ENCODE results near the gene ACTR3C.

Gene ACTR3C

DNA sequence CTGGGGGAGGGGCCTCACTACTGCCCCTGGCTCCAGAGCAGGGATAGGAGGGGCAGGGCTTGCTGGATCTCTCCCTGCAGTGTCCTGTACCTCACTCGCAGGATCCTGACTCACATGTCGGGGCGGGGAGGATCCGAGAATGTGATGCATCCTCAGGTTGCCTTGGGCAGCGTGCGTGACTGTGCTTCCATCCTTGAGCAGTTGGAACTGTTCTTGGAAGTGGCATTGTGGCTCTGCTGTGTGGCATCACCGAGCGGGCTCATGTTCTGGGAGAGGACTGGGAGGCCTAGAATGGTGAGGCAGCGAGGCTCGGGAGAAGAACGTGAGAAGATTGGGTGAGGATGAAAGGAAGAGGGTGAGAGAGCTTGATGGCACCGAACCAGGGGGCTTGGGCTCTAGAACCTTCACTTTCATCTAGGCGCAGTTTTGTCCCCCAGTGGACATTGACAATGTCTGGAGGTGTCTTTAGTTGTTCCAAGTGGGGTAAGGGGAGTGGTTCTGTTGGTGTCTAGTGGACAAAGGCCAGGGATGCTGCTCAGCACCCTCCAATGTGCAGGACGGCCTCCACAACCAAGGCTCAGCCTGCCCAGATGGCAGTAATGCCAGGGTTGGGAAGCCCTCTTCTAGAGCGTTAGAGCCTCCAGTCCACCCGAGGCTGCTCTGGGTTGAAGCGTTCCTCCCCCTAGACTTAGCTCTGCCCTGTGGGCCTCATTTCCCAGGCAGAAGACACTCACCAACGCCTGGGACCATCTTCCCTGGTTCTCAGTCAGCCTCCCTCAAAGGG lies 9.7 kb upstream of the ACTR3C start:
- no peak for FAIRE-seq
- no peak for DNase-seq (ENCODE audit: insufficient read length)
- TF ChIP-seq TAF1 (IDR thresholded peaks at IDR 0.05; ENCODE audit: borderline replicate concordance, low read depth, low read length) (no peak), POLR2A (IDR thresholded peaks at IDR 0.05; ENCODE audit: low read depth, low read length) (0 out of 2 replicates have a peak, but pooled peaks have one; percentile 29), POLR2AphosphoS5 (IDR thresholded peaks at IDR 0.05; ENCODE audit: low read depth, low read length) (0 out of 2 replicates have a peak, but pooled peaks have one; percentile 18)

DNA sequence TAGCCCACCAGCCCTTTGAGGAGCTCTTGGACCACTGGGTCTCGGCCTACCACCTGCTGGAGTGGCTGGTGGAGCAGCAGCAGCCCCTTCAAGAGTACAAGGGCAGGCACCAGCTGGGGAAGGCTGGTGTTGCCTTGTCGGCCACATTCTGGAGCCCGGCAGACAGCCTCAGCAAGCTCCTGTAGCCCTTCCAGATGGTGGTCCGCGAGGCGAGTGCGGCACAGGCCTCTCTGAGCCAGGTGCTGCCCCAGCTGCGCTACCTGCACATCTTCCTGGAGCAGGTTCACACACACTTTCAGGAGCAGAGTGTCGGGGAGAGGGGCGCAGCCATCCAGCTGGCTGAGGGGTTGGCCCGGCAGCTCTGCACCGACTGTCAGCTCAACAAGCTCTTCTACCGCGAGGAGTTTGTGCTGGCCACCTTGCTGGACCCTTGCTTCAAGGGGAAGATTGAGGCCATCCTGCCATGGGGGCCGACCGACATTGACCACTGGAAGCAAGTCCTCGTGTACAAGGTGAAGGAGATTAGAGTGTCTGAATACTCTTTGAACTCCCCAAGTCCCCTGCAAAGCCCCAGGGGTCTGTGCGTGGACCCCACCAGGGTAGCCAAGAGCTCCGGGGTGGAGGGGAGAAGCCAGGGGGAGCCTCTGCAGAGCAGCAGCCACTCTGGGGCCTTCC lies 7.0 kb upstream of the ACTR3C start:
- DNase-seq (ENCODE audit: insufficient read length) (no peak), FAIRE-seq (no peak)
- no peak for TF ChIP-seq POLR2A (IDR thresholded peaks at IDR 0.05; ENCODE audit: low read depth, low read length)
- no peak for TF ChIP-seq POLR2AphosphoS5 (IDR thresholded peaks at IDR 0.05; ENCODE audit: low read depth, low read length)
- TF ChIP-seq TAF1 (IDR thresholded peaks at IDR 0.05; ENCODE audit: borderline replicate concordance, low read depth, low read length): no peak

DNA sequence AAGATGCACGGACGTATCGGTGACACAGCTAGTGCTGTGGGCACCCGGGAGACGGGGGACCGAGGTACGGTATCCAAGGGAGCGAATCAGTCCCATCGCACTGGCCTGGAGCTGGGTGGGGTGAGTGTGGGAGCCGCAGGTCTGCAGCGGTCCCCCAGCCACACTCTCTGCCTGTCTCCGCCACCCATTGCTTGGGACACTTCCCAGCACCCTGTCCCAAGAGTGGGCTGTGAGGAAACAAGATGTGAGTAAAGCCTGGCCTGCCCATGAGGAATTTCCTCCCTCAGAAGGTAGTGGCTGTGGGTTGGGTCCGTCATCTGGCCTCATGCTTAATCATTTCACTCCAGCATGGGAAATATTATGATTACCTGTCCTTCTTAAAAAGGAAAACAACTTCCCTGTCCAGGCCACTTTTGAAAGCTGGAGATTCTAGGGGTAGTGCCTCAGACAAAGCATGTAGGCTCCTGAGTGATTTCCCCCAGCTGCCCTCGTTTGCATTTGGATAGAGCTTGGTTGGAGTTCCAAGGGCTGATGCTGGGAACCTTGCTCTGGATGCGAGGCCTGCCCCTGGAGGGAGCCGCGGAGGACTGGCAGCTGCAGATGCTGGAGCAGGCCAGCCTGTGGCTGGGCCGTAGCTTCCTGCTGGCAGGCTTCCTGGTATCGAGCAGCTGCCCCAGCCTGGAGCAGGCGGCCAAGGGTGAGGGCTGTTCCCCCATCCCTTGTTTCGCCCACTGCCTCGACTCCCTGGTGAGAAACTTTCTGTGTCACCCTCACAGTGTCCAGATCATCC lies 6.2 kb upstream of the ACTR3C start:
- no peak for DNase-seq (ENCODE audit: insufficient read length)
- TF ChIP-seq POLR2A (IDR thresholded peaks at IDR 0.05; ENCODE audit: low read depth, low read length) (no peak), TAF1 (IDR thresholded peaks at IDR 0.05; ENCODE audit: borderline replicate concordance, low read depth, low read length) (no peak)
- FAIRE-seq: no peak

DNA sequence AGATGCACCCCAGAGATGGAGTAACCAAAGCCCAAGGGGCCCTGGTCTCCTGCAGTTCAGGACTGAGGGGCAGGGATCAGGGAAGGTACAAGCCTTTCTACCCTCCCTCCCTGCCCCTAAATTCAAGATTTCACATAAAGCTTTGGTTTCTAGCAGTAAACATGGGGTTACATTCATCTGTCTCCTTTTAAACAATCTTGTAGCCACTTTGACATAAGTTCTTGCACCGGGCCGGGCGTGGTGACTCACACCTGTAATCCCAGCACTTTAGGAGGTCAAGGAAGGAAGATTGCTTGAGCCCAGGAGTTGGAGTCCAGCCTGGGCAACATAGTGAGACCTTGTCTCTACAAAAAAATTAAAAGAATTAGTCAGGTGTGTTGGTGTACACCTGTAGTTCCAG lies 4.0 kb upstream of the ACTR3C start:
- no peak for TF ChIP-seq POLR2A (IDR thresholded peaks at IDR 0.05; ENCODE audit: low read depth, low read length)
- TF ChIP-seq TAF1 (IDR thresholded peaks at IDR 0.05; ENCODE audit: borderline replicate concordance, low read depth, low read length): no peak
- DNase-seq (ENCODE audit: insufficient read length): no peak
- FAIRE-seq: no peak

DNA sequence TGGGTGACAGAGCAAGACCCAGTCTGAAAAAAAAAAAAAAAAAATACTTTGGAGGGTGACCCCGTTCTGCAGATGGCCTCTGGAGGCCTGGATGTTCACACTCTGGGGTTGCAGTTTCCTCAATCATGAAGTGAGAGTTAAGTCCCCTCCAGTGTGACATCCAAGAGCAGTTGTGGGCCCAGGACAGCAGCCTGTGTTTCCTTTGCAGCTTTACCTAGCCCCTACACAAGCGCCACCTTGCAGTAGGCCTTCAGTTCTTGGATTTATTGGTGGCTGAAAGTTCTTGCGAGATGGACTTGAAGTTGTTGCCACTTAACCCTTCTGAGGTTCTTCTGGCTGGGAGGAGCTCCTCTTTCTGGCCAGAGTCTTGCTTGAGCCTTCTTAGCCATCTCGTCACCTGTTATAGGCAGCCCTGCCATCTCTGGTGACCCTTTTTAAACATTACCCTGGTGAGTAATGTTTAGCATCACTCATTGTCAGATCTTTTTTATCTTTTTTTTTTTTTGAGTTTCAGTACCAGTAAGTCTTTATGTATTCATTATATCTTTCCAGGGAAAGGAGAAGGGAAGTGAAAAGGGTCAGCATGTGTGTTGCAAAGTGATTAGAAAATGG lies 3.4 kb upstream of the ACTR3C start:
- TF ChIP-seq POLR2A (IDR thresholded peaks at IDR 0.05; ENCODE audit: low read depth, low read length): no peak
- DNase-seq (ENCODE audit: insufficient read length): no peak
- FAIRE-seq: no peak

DNA sequence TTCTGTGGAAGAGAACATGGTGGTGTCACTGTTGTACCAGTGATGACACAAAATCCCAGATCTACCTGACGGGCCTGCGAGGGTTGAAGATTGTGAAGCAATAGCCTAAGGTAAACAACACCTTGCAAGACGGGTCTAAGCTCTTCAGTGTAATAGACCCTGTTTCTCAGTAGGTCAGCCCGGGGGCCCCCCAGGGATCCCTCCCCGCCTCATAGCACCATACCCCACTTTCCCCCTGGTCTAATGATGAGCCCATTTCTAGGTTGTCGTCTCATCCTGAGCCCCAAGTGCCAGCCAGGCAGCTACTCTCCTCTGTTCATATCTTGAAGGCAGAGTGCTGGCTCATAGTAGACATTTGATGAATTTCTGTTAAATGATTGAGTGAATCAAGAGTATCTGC lies 2.6 kb upstream of the ACTR3C start:
- TF ChIP-seq POLR2AphosphoS5 (IDR thresholded peaks at IDR 0.05; ENCODE audit: low read depth, low read length): no peak
- no peak for TF ChIP-seq POLR2A (IDR thresholded peaks at IDR 0.05; ENCODE audit: low read depth, low read length)
- no peak for TF ChIP-seq TAF1 (IDR thresholded peaks at IDR 0.05; ENCODE audit: borderline replicate concordance, low read depth, low read length)
- DNase-seq (ENCODE audit: insufficient read length) (no peak), FAIRE-seq (no peak)

DNA sequence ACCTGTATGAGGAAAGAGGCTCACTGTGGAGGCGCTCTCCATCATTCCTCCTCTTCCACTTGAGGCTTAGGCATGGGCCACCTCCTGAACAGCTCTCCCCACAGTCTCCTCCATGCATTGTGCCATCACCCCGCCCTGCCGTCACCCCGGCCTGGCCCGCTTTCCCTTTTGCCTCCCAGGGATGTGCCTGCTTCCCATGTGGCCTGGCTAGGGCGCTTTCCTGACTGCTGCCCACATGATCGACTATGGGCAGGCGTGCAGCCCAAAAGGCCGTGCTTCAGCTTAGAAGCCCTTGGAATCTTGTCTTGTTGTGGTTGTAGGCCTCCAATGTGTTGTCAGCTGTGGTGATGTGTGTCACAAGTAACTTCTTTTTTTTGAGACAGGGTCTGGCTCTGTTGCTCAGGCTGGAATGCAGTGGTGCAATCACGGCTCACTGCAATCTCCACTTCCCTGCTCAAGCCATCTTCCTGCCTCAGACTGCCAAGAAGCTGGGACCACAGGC lies 1.8 kb upstream of the ACTR3C start:
- FAIRE-seq (no peak), DNase-seq (ENCODE audit: insufficient read length) (no peak)
- TF ChIP-seq POLR2AphosphoS5 (IDR thresholded peaks at IDR 0.05; ENCODE audit: low read depth, low read length) (no peak), POLR2A (IDR thresholded peaks at IDR 0.05; ENCODE audit: low read depth, low read length) (no peak), TAF1 (IDR thresholded peaks at IDR 0.05; ENCODE audit: borderline replicate concordance, low read depth, low read length) (no peak)

DNA sequence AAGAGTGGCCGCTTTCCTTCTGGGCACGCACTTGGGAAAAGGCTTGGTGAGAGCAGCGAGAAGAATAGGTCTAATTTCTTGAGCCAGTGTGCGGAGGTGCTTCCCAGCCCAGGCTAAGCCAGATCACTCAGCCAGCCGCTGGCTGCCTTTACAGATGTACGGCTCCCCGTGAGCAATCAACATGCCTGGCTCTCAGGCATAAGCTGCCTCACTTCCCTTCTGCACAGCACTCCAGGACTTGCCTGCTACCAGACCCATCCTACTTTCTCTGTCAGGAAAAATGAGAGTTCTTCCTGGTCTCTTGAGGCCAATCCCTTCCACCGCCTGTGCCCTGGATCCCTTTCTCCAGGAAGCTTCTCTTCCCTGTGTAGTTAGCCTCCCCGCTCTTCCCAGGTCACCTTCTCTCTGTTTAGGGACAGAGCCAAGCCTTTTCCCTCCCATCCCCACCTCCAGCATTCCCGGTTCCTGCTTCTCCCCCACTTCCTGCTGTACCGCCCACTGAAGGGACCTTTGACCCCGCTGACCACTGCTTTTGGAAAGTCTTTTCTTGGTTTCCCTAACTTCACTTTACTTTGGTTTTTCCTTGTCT lies 1.1 kb upstream of the ACTR3C start:
- FAIRE-seq (no peak), DNase-seq (ENCODE audit: insufficient read length) (no peak)
- no peak for TF ChIP-seq POLR2A (IDR thresholded peaks at IDR 0.05; ENCODE audit: low read depth, low read length)
- no peak for TF ChIP-seq TAF1 (IDR thresholded peaks at IDR 0.05; ENCODE audit: borderline replicate concordance, low read depth, low read length)
- no peak for TF ChIP-seq POLR2AphosphoS5 (IDR thresholded peaks at IDR 0.05; ENCODE audit: low read depth, low read length)

DNA sequence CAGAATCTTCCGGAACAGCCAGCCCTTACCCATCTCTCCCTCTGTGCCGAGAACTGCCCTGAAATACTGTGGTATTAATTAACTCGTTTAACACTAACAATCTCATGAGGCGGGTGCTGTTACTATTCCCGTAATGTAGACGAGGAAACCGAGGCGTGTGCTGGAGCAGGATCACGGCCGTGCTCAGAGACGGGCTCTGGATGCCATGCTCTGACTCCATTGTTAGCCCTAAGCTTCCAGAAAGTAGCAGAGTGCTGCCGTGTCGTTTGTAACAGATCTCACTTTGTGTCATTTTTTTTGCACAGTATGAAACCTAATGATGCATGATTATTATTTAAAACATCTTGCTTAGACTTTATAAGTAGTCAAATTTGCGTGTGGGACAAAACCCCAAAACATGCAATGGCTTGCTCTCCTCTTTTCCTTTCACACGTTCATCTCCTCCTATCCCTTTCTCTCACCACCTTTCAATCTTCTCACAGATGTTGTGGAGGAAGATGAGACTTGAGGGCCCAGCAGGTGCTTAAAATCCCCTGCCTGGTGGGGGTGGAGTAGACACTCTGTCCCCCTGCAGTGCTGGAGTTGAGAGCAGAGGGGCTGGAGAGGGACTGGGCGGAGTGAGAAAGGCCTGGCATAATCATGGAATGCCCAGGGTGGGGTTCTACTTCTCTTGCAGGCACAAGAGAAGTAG lies 482 bp upstream of the ACTR3C start:
- no peak for DNase-seq (ENCODE audit: insufficient read length)
- FAIRE-seq: no peak
- no peak for TF ChIP-seq POLR2A (IDR thresholded peaks at IDR 0.05; ENCODE audit: low read depth, low read length)
- no peak for TF ChIP-seq TAF1 (IDR thresholded peaks at IDR 0.05; ENCODE audit: borderline replicate concordance, low read depth, low read length)
- no peak for TF ChIP-seq POLR2AphosphoS5 (IDR thresholded peaks at IDR 0.05; ENCODE audit: low read depth, low read length)

DNA sequence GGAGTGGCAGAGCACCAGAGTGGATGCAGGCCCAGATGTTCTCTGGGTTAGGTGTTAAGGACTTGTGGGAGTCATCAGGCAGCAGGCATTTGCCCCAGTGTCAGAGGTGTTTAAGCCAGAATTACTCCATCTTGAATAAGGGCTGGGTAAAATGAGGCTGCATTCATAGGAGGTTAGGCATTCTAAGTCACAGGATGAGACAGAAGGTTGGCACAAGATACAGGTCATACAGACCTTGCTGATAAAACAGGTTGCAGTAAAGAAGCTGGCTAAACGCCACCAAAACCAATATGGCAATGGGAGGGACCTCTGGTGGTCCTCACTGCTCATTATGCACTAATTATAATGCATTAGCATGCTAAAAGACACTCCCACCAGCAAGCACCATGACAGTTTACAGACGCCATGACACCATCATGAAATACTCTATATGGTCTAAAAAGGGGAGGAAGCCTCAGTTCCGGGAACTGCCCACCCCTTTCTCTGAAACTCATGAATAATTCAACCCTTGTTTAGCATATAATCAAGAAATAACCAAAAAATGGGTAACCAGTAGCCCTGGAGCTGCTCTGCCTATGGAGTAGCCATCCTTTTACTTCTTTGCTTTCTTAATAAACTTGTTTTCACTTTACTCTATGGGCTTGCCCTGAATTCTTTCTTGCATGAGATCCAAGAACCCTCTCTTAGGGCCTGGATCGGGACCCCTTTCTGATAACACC lies 1.1 kb downstream of the ACTR3C start:
- FAIRE-seq (peak; percentile 48), DNase-seq (ENCODE audit: insufficient read length) (no peak)
- TF ChIP-seq POLR2A (IDR thresholded peaks at IDR 0.05; ENCODE audit: low read depth, low read length): peak; percentile 23; the same call in 1 of the 2 replicates
- no peak for TF ChIP-seq TAF1 (IDR thresholded peaks at IDR 0.05; ENCODE audit: borderline replicate concordance, low read depth, low read length)
- 0 out of 2 replicates have a peak, but pooled peaks have one; percentile 35 for TF ChIP-seq POLR2AphosphoS5 (IDR thresholded peaks at IDR 0.05; ENCODE audit: low read depth, low read length)

Measured in GM12892 (cell line).